NCI-H1694 treated with DMSO at 0.1 percent for 48 hours (cell line): ENCODE data around the gene ELAVL3.
"Not testable (repeated sequence)": the region's sequence is repeated elsewhere in the genome, so short reads cannot be mapped to it uniquely, and the experiment has no call there.

Experiments
- DNase-seq: peaks from one replicate; lab custom pipeline; 2025; lab: John Stamatoyannopoulos, UW

Gene ELAVL3

GRCh38 chr19:11458912-11459311 lies 21.9 kb downstream of the ELAVL3 start:
- DNase-seq: not testable (repeated sequence)

GRCh38 chr19:11458236-11458900 lies 22.5 kb downstream of the ELAVL3 start:
- no peak for DNase-seq

- DNase-seq: no peak
These were observed 23.0 kb downstream of the ELAVL3 start for GRCh38 chr19:11457831-11458230.

GRCh38 chr19:11457115-11457514 lies 23.7 kb downstream of the ELAVL3 start:
- no peak for DNase-seq

- DNase-seq: no peak
These were observed 24.2 kb downstream of the ELAVL3 start for GRCh38 chr19:11456659-11457058.

- not testable (repeated sequence) for DNase-seq
These were observed 25.7 kb downstream of the ELAVL3 start for GRCh38 chr19:11455233-11455554.

- no peak for DNase-seq
These were observed 27.1 kb downstream of the ELAVL3 start for GRCh38 chr19:11453468-11454341.

- no peak for DNase-seq
These were observed 28.1 kb downstream of the ELAVL3 start for GRCh38 chr19:11452620-11453310.

GRCh38 chr19:11451871-11452619 lies 28.8 kb downstream of the ELAVL3 start:
- no peak for DNase-seq

- DNase-seq: no peak
These were observed 29.4 kb downstream of the ELAVL3 start for GRCh38 chr19:11451327-11451870.

GRCh38 chr19:11450570-11451326 lies 30.1 kb downstream of the ELAVL3 start:
- no peak for DNase-seq

- no peak for DNase-seq
These were observed 31.8 kb downstream of the ELAVL3 start for GRCh38 chr19:11448923-11449554.

GRCh38 chr19:11448410-11448809 lies 32.4 kb downstream of the ELAVL3 start:
- DNase-seq: no peak

GRCh38 chr19:11447347-11448262 lies 33.2 kb downstream of the ELAVL3 start:
- no peak for DNase-seq

GRCh38 chr19:11446652-11447301 lies 34.1 kb downstream of the ELAVL3 start:
- no peak for DNase-seq

GRCh38 chr19:11446271-11446651 lies 34.6 kb downstream of the ELAVL3 start:
- DNase-seq: no peak

- no peak for DNase-seq
These were observed 35.7 kb downstream of the ELAVL3 start for GRCh38 chr19:11445141-11445540.

GRCh38 chr19:11444059-11444458 lies 36.8 kb downstream of the ELAVL3 start:
- DNase-seq: no peak

GRCh38 chr19:11437955-11438354 lies 42.9 kb downstream of the ELAVL3 start:
- no peak for DNase-seq
